Cerebellar cortex (tissue), 1 donor: Measurements from ENCODE around the gene MAN2C1.
A peak's percentile ranks its signal among the peaks of the same experiment; 100 is the strongest.
"Not testable (repeated sequence)": the region's sequence is repeated elsewhere in the genome, so short reads cannot be mapped to it uniquely, and the experiment has no call there.

ENCODE experiments used
- DNase-seq: peaks from one replicate; pipeline ENCODE4 v3.0.0-alpha.2; 2015; ENCODE audit warnings: low spot score

Gene MAN2C1

GRCh38 chr15:75367913-75368688 is at the start of gene MAN2C1:
Gene MAN2C1, minus strand, starts transcription at chr15:75368607. Its CDS starts 24 bp downstream, at chr15:75368583.
- DNase-seq = peak; percentile 96

DNA sequence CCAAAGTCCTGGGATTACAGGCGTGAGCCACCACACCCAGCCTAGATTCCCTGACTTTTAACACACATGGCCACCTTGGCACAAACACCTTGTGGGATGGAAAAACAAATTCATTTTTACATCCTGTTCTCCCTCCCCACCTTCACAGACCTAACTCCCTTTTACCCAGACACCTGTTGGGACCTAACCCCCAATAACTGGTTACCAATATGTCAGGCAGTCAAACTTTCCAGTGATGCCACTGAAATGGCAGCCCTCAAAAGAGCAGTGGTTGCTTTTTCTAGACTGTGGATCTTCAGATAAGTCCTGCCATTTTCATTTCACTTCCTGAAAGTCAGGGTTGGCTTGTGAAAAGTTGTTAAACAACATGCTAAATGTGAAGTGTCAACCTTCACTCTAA is 48.2 kb upstream of the MAN2C1 start:
- no peak for DNase-seq

DNA sequence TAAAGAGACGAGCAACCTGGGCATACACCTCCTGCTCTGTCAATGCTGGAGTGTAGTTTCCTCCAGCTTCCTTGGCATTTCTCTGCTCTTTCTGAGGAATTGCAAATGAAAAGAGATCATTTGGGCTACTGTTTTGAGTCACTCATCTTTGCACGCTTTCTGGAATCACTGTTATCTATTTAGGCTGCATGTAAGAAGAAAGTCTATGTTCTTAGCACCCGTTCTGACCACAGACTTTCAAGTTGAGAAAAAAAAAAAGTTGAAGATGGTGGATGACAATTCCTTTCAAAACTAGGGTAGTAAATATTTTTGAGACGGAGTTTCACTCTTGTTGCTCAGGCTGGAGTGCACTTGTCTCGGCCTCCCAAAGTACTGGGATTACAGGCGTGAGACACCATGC is 41.8 kb upstream of the MAN2C1 start:
- DNase-seq = no peak

DNA sequence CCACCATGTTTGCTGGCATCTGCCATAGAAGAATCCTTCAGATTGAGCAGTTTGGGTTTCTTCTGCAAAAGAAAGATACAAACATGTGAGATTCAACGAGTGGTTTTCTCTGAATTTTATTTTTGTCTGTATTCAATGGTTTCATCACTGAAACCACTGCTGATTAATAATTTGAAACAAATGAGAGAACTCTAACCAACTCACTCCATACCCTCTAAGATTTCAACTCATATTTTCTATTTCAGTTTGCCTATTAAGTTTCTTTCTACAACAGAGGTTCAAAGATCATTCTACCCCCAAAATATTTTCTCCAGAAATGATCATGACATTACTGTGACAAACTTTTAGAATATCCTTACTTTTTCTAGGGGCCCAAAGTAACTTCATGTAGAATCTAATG is 38.7 kb upstream of the MAN2C1 start:
- no peak for DNase-seq

GRCh38 chr15:75403892-75404291 is 35.5 kb upstream of the MAN2C1 start:
- DNase-seq = no peak

DNA sequence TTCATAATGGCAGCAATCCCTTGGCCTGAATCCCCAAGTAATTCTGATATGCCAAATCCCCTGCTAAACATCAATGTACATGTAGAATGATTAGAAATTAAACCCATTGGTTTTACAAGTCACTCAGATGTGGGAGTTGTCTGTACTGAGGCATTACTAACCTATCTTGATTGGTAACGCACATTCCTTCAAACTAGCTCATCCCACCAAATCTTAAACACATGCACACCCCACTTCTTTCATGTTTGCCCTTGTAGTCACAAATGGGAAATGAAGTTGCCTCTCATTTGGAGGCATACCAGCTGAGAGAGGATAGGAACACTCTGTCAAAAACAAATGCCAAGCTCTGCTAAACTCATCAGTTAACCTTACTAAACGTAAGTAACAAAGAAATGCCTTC is 29.1 kb upstream of the MAN2C1 start:
- no peak for DNase-seq

- no peak for DNase-seq
These were observed 21.5 kb upstream of the MAN2C1 start for GRCh38 chr15:75389791-75390382.

GRCh38 chr15:75383986-75384385 is 15.6 kb upstream of the MAN2C1 start:
- not testable (repeated sequence) for DNase-seq

DNA sequence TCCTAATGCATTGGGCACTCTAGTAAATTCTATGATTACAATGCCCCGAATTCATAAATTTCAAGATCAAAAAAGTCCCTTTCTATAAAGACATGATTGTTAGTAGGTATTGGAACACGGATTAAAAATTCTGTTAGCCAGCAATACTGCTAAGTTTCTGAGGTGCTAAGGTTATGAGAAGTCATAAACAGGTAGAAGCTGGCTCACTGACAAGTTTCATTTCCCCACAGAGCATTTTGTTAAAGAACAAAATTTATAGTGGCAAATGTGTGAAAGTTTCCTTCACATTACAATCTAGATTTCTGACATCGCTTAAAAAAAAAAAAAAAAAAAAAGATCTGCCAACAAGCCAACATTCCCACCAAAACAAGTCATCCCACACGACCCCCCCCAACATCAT is 12.4 kb upstream of the MAN2C1 start:
- no peak for DNase-seq

DNA sequence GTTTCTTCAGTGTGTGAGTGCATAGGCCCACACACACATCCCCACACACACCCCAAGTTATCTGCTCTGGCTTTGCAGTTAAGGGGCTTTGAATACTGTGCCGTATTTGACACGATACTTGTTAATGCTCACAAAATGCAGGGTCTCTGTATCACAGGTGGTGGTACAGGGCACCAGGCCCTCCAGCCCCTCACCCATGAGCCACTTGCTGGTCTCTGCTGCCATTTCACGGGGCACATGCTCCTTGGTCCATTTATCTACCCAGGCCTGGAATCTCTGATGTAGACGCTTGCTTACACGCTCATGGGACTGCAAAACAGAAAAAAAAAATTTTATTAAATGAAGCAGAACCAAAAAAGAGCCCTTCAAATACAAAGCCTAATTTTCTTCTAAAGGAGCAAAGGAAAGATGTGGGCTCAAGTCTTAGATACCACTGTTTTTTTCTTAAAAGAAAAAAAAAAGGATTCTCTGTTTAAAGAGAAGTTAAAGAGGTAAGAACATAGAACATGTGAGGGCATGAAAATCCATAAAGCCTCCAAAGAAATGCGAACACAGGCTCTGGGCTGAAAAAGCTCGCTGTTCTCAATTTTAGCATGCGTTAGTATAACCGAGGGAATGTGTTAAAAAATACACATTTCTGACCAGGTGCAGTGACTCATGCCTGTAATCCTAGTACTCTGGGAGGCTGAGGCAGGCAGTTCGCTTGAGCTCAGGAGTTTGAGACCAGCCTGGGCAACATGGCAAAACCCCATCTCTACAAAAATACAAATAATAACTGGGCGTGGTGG is 3.7 kb upstream of the MAN2C1 start:
- DNase-seq = no peak

GRCh38 chr15:75371486-75371885 is 3.1 kb upstream of the MAN2C1 start:
- DNase-seq = no peak

- no peak for DNase-seq
These were observed 1.6 kb upstream of the MAN2C1 start for GRCh38 chr15:75369897-75370581.

DNA sequence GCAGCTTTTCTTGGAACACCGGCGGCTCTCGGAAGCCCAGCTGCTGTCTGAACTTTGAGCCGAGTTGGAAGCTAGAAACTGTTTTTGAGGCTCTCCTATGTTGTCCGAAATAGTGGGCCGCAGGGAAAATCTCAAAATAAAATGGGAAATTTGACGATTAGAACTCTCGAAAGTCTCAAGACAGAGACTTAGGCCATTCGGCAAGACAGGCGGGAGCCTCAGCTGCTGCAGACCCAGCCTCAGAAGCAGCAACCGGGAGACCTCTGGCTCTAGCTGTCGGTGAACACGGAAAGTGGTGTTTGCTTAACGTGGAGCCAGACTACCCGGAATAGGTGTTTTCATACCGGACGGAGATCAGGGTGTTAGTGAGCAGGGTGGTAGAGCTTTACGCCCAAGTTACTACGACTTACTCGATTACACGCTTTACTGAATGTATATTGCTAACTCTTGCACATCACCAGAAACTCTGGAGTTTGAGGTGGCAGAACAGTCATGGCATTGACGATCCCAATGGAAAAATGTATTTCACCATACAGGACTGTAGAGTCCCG is 357 bp upstream of the MAN2C1 start:
- no peak for DNase-seq

DNA sequence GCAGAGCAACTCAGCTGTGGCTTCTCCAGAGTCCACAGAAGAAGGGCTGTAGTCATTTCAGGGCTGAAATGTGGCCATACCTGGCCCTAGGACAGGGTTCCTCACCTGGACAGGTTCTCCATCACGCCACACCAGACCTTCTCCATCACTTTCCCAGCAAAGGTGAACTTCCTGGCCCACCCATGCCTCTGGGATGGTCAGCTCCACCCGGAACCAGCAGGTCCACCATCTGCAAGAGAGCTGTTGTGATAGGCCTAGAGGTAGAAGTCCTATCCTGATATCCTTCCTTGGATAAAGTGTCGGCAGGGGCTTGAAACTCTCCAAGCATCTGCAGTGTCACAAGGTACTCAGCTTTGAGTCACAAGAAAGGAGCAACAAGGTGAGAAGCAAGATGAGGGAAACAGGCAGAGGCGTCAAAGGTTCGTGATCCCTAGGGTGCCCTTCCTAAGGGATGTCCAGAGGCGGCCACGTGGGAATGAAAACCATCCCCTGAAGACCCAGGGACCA is 948 bp downstream of the MAN2C1 start:
- no peak for DNase-seq

DNA sequence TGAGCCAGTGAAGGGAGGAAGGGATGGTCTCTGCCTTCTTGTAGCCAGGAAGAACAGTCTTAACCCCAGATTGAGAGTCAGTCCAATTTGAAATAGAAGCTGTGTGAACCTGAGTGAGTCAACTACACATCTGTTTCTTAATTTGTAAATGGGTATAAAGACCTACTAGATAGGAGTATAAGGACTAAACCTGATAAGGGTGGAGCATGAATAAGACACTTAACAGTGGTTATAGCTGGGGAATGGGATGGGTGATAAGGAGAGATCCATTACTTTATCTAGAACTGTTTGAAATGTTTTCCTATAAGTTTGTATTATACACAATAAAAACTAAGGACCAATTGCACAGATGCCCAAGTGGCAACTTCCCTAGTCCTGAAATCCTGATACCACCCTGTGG is 1.4 kb downstream of the MAN2C1 start:
- DNase-seq = no peak

GRCh38 chr15:75366163-75366562 is 2.2 kb downstream of the MAN2C1 start:
- no peak for DNase-seq

DNA sequence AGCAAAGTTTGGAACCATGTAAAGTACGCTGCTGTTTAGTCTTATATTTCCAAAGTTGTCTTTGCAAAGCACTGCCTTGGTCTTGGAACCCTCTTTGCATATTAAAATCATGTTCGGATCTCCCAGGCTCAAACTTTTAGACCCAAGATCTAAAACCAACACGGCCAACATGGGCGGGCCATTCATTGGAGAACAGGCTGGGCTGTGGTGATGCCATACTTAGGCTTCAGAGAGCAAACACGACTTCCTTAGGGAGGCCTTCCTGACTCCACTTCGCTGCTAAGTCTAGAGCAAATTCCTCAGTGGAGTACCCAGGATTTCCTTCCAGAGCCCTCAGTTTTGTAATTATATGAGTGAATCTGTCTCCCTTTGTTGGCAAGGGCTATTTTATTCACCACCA is 3.5 kb downstream of the MAN2C1 start:
- no peak for DNase-seq

- no peak for DNase-seq
These were observed 4.6 kb downstream of the MAN2C1 start for GRCh38 chr15:75363786-75364185.

GRCh38 chr15:75362642-75363249 is 5.7 kb downstream of the MAN2C1 start:
- no peak for DNase-seq

DNA sequence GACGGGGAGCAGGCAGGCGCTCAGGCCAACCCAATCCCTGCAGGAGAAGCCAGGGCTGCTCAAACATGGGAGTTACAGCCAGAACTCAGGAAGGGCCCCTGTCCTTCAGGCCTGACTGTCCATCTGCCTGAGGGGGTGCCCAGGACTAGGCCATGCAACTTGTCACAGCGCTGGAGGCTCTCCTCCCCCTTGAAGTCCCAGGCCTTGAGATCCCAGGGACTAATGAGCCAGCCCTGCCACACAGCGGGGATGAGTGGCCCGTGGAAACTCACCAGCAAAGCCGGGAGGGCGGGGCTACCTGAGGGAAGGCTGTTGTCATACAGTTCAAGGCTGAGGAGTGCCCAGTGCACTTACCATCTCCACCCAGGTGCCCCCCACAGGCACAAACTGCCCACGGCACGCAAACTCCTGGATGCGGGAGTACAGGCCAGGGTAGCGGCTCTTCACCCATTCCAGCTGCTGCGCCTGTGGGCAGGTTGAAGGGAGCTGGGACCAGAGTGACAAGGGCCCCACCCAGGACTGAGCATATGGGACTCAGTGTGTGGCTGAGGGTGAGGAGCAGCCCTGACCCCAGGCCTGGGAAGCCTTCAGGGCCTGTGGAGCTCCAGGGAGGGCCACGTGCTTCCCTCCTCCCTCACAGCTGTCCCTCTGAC is 6.3 kb downstream of the MAN2C1 start:
- no peak for DNase-seq
